ENCODE results near the gene MACF1. TPM values are rescaled to one million over a fixed set of nuclear protein-coding genes. Genes with fewer than 3 reads are reported as not detected.

Gene MACF1
- total and polyA plus RNA-seq, 2 of the 13 experiments (the other 11 are each of a cell fraction or from before 2014, with no cell fraction given): 36.7 to 65.4 TPM

DNA sequence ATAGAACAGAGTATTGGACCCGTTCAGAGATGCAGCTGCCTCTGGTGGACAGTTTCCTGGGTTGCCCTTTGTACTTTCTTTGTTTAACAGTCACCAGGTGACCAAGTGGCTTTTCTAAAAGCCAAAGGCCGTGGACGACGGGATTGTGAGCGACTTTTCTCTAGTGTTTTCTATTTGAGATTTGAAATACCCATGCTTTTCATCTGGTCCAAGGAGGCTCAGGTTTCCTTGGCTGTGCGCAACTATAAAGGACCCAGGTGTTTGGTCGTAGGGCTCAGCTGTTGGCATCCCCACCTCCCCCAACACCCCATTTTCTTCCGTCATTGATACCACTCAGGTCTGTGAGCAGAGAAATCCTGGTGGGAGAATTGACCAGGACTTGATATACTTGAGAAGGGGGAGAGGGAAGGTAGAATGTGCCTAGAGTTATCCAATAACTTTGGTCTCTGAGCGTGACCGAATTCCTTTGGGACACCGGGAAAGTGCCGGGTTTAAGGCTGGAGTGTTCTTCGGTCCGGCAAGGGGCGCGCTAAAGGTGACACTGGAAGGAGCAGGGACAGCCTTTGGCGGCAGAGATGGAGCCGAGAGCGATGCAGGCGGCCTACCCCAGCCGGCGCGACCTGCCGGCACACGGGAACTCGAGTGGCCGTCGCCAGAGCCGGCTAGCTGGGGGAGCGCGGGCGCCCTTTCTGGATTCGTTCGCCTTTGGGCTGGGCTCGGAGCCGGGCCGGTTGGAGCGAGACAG is 203.6 kb downstream of the MACF1 start (continued):
- no peak for TF ChIP-seq THAP9 (CRISPR knock-in tag; IDR thresholded peaks at IDR 0.05; ENCODE audit: borderline replicate concordance)
- TF ChIP-seq KDM3A (CRISPR knock-in tag; IDR thresholded peaks at IDR 0.05; ENCODE audit: low read depth): no peak
- TF ChIP-seq ZFP41 (CRISPR knock-in tag; IDR thresholded peaks at IDR 0.05; ENCODE audit: borderline replicate concordance): no peak
- TF ChIP-seq HMGXB3 (CRISPR knock-in tag; IDR thresholded peaks at IDR 0.05; ENCODE audit: borderline replicate concordance): no peak
- TF ChIP-seq CENPT (CRISPR knock-in tag; IDR thresholded peaks at IDR 0.05; ENCODE audit: low read depth): no peak
- no peak for TF ChIP-seq NCOA1 (CRISPR knock-in tag; IDR thresholded peaks at IDR 0.05)
- TF ChIP-seq, protein P1, sequence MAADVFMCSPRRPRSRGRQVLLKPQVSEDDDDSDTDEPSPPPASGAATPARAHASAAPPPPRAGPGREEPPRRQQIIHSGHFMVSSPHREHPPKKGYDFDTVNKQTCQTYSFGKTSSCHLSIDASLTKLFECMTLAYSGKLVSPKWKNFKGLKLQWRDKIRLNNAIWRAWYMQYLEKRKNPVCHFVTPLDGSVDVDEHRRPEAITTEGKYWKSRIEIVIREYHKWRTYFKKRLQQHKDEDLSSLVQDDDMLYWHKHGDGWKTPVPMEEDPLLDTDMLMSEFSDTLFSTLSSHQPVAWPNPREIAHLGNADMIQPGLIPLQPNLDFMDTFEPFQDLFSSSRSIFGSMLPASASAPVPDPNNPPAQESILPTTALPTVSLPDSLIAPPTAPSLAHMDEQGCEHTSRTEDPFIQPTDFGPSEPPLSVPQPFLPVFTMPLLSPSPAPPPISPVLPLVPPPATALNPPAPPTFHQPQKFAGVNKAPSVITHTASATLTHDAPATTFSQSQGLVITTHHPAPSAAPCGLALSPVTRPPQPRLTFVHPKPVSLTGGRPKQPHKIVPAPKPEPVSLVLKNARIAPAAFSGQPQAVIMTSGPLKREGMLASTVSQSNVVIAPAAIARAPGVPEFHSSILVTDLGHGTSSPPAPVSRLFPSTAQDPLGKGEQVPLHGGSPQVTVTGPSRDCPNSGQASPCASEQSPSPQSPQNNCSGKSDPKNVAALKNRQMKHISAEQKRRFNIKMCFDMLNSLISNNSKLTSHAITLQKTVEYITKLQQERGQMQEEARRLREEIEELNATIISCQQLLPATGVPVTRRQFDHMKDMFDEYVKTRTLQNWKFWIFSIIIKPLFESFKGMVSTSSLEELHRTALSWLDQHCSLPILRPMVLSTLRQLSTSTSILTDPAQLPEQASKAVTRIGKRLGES (CRISPR knock-in tag; IDR thresholded peaks at IDR 0.05; ENCODE audit: borderline replicate concordance): no peak
- TF ChIP-seq HMG20A (CRISPR knock-in tag; IDR thresholded peaks at IDR 0.05; ENCODE audit: borderline replicate concordance): peak; percentile 37; the same call in 1 of the 2 replicates
- TF ChIP-seq ZSCAN12 (CRISPR knock-in tag; IDR thresholded peaks at IDR 0.05): no peak
- TF ChIP-seq NFYC (CRISPR knock-in tag; IDR thresholded peaks at IDR 0.05): no peak
- TF ChIP-seq, protein P2, sequence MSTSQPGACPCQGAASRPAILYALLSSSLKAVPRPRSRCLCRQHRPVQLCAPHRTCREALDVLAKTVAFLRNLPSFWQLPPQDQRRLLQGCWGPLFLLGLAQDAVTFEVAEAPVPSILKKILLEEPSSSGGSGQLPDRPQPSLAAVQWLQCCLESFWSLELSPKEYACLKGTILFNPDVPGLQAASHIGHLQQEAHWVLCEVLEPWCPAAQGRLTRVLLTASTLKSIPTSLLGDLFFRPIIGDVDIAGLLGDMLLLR (CRISPR knock-in tag; IDR thresholded peaks at IDR 0.05): no peak
- TF ChIP-seq PRMT3 (CRISPR knock-in tag; IDR thresholded peaks at IDR 0.05; ENCODE audit: borderline replicate concordance, low read depth): no peak
- no peak for TF ChIP-seq HOXA7 (CRISPR knock-in tag; IDR thresholded peaks at IDR 0.05)
- no peak for TF ChIP-seq MTF1 (CRISPR knock-in tag; IDR thresholded peaks at IDR 0.05)
- no peak for TF ChIP-seq ZBTB46 (CRISPR knock-in tag; IDR thresholded peaks at IDR 0.05; ENCODE audit: borderline replicate concordance)
- TF ChIP-seq ZNF607 (CRISPR knock-in tag; IDR thresholded peaks at IDR 0.05; ENCODE audit: borderline replicate concordance): no peak
- TF ChIP-seq RFX1 (IDR thresholded peaks at IDR 0.05): no peak

Data from HepG2 (cell line).